Medulla oblongata (tissue), 1 donor: ENCODE data around the gene HEMGN.
"Not testable (repeated sequence)": the region's sequence is repeated elsewhere in the genome, so short reads cannot be mapped to it uniquely, and the experiment has no call there.

Source experiments
- DNase-seq: peaks from one replicate; pipeline ENCODE4 v3.0.0-alpha.2; 2015; ENCODE audit errors: extremely low spot score

The HEMGN gene

GRCh38 chr9:97938081-97938644 is at the start of gene HEMGN:
Gene HEMGN, minus strand, starts transcription at chr9:97938172. Its CDS starts 36 bp downstream, at chr9:97938136.
- DNase-seq = no peak

- DNase-seq = no peak
Measured at GRCh38 chr9:97987487-97987886, 49.5 kb upstream of the HEMGN start.

- peak; percentile 30 for DNase-seq
Measured at GRCh38 chr9:97985058-97985861, 47.3 kb upstream of the HEMGN start.

- peak; percentile 75 for DNase-seq
Measured at GRCh38 chr9:97984188-97985057, 46.5 kb upstream of the HEMGN start.

GRCh38 chr9:97983589-97984187 is 45.7 kb upstream of the HEMGN start:
- peak; percentile 71 for DNase-seq

- peak; percentile 94 for DNase-seq
Measured at GRCh38 chr9:97982683-97983588, 45.0 kb upstream of the HEMGN start, which contains the start of gene ANP32B. Gene ANP32B, plus strand, starts transcription at chr9:97983341. Its CDS starts 215 bp downstream, at chr9:97983556.

- peak; percentile 45 for DNase-seq
Measured at GRCh38 chr9:97981846-97982682, 44.1 kb upstream of the HEMGN start.

- peak; percentile 89 for DNase-seq
Measured at GRCh38 chr9:97980918-97981845, 43.2 kb upstream of the HEMGN start.

GRCh38 chr9:97980479-97980803 is 42.5 kb upstream of the HEMGN start:
- peak; percentile 58 for DNase-seq

GRCh38 chr9:97979788-97980478 is 42.0 kb upstream of the HEMGN start:
- DNase-seq = peak; percentile 44

GRCh38 chr9:97978371-97979130 is 40.6 kb upstream of the HEMGN start:
- peak; percentile 25 for DNase-seq

GRCh38 chr9:97976633-97977032 is 38.7 kb upstream of the HEMGN start:
- DNase-seq = not testable (repeated sequence)

GRCh38 chr9:97975376-97975775 is 37.4 kb upstream of the HEMGN start:
- DNase-seq = no peak

GRCh38 chr9:97972753-97973152 is 34.8 kb upstream of the HEMGN start:
- no peak for DNase-seq

GRCh38 chr9:97970165-97970564 is 32.2 kb upstream of the HEMGN start:
- no peak for DNase-seq

GRCh38 chr9:97969014-97969413 is 31.0 kb upstream of the HEMGN start:
- no peak for DNase-seq

GRCh38 chr9:97966493-97966892 is 28.5 kb upstream of the HEMGN start:
- no peak for DNase-seq

- DNase-seq = no peak
Measured at GRCh38 chr9:97964901-97965300, 26.9 kb upstream of the HEMGN start.
